Transverse colon (tissue), 3 donors: ENCODE results near the gene P3H4.

Experiments used
- POLR2A ChIP-seq: fragments of 450-650 bp; IDR thresholded peaks from one replicate; pipeline ENCODE4 v1.6.1; 2016; ENCODE audit warnings: antibody characterized with exemption, mild to moderate bottlenecking, moderate library complexity
- TF ChIP-seq, protein P1 (sequence below), 5 experiments: fragments of 200-600 bp in 3 of 5; fragments of 450-650 bp in 2 of 5; sonication (generic) in 3 of 5; IDR thresholded peaks; 1 replicate in 2 of 5; 2 replicates in 3 of 5; pipeline ENCODE4 v1.5.1; 2016 to 2017; ENCODE audit warnings: antibody characterized with exemption in 5 of 5, inconsistent platforms in 3 of 5, mild to moderate bottlenecking in 2 of 5, moderate library complexity in 1 of 5

DNA sequence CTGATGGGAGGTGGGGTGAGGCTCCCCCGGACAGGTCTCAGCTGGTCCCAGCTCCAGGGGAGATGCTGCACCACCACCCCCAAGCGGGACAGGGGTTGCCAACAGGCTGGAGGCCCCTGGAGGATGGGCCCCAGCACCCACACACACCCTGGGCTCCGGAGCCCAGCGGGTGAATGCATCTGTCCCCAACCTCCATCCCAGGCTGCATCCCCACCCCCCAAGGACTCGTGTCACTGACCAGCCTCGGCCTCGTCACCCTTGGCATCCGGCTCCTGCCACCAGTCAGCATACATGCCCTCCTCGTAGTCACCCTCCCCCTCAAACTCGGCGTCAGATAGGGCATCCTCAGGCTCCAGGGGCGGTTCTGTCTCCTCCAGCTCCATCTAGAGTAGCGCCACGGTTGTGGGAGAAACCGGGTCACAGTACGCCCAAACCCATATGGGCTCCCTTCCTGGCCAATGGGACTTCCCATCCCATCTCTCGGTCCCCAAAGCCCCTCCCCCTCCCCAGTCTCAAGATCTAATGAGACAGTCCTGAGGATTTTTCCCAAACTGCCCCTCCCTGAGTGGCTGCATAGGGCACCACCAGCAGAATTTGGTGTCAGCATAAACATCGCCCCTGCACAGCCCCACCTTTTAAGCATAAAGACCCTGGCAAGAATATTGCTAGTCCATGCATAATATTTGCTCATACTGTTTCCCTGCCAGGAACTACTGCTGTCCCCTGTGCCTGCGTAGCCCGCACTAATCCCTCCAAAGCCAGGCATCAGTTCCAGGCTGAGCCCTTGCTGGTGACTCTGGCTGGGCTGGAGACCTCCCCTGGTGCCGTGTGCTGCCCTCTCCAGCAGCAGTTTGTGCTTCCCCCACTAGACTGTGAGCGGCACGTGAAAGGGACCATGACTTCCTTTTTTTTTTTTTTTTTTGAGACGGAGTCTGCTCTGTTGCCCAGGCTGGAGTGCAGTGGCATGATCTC is 8.4 kb downstream of the P3H4 start:
- TF ChIP-seq POLR2A = no peak
- TF ChIP-seq, protein P1, sequence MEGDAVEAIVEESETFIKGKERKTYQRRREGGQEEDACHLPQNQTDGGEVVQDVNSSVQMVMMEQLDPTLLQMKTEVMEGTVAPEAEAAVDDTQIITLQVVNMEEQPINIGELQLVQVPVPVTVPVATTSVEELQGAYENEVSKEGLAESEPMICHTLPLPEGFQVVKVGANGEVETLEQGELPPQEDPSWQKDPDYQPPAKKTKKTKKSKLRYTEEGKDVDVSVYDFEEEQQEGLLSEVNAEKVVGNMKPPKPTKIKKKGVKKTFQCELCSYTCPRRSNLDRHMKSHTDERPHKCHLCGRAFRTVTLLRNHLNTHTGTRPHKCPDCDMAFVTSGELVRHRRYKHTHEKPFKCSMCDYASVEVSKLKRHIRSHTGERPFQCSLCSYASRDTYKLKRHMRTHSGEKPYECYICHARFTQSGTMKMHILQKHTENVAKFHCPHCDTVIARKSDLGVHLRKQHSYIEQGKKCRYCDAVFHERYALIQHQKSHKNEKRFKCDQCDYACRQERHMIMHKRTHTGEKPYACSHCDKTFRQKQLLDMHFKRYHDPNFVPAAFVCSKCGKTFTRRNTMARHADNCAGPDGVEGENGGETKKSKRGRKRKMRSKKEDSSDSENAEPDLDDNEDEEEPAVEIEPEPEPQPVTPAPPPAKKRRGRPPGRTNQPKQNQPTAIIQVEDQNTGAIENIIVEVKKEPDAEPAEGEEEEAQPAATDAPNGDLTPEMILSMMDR (IDR thresholded peaks at IDR 0.05) = no peak
